ENCODE measurements around the gene KCNIP3.

GRCh38 chr2:95295376-95295775 lies 1.8 kb upstream of the KCNIP3 start:
- TF ChIP-seq POLR2A (IDR thresholded peaks at IDR 0.05) (no peak), CTCF (IDR thresholded peaks at IDR 0.05) (no peak)

Data from esophagus squamous epithelium (tissue), 4 donors.